Neural progenitor cell (in vitro differentiated cells): ENCODE measurements around the gene EPHB1.

Experiments
- EZH2 ChIP-seq: fragments of 200-600 bp; sonication (generic); IDR thresholded peaks from 2 replicates; pipeline ENCODE4 v1.6.1; 2017; ENCODE audit warnings: antibody characterized with exemption, mild to moderate bottlenecking, moderate library complexity
- TF ChIP-seq, protein P1 (sequence below): fragments of 200-600 bp; sonication (generic); IDR thresholded peaks from 2 replicates; pipeline ENCODE4 v1.5.1; 2017; ENCODE audit warnings: antibody characterized with exemption, mild to moderate bottlenecking

DNA sequence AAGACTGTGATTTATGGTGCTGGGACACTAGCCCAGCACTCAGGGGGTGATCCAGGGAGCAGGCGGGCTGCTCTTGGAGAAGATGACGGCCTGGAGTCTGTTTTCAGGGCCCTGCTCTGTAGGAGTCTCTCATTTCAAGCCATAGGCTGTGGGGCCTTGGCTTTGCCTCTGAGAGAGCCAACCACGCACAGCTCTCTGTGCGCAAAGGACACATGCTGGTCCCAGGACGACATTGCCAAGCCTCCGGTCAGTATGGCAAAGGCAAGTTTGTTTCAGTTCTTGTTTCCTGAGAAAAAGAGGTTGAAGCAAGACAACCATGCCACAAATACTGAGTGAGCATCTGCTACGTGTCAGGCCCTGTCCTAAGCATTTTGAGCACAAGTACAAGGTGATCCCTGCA is 197.1 kb downstream of the EPHB1 start:
- TF ChIP-seq, protein P1, sequence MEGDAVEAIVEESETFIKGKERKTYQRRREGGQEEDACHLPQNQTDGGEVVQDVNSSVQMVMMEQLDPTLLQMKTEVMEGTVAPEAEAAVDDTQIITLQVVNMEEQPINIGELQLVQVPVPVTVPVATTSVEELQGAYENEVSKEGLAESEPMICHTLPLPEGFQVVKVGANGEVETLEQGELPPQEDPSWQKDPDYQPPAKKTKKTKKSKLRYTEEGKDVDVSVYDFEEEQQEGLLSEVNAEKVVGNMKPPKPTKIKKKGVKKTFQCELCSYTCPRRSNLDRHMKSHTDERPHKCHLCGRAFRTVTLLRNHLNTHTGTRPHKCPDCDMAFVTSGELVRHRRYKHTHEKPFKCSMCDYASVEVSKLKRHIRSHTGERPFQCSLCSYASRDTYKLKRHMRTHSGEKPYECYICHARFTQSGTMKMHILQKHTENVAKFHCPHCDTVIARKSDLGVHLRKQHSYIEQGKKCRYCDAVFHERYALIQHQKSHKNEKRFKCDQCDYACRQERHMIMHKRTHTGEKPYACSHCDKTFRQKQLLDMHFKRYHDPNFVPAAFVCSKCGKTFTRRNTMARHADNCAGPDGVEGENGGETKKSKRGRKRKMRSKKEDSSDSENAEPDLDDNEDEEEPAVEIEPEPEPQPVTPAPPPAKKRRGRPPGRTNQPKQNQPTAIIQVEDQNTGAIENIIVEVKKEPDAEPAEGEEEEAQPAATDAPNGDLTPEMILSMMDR: no peak
- no peak for TF ChIP-seq EZH2
